HUES64 (cell line): Measurements from ENCODE around the gene RERE.

ENCODE experiments used
- H3K27ac ChIP-seq: 2 replicates; pipeline ENCODE4 v1.7.0; 2013; ENCODE audit warnings: low read depth, low read length, inconsistent platforms
- H3K27me3 ChIP-seq: 2 replicates; pipeline ENCODE4 v1.6.1; 2013; ENCODE audit warnings: mild to moderate bottlenecking, low read length; ENCODE audit not compliant: insufficient read depth
- H3K36me3 ChIP-seq: 2 replicates; pipeline ENCODE4 v1.6.1; 2013; ENCODE audit warnings: mild to moderate bottlenecking, low read length; ENCODE audit not compliant: insufficient read depth
- H3K4me1 ChIP-seq: 2 replicates; pipeline ENCODE4 v1.6.1; 2013; ENCODE audit warnings: mild to moderate bottlenecking, low read length, moderate library complexity; ENCODE audit not compliant: insufficient read depth
- H3K4me3 ChIP-seq: 2 replicates; pipeline ENCODE4 v1.5.1; 2013; ENCODE audit warnings: mild to moderate bottlenecking, low read length, moderate library complexity
- H3K9ac ChIP-seq: 2 replicates; pipeline ENCODE4 v1.6.1; 2013; ENCODE audit warnings: mild to moderate bottlenecking, low read depth, low read length
- H3K9me3 ChIP-seq: 2 replicates; pipeline ENCODE4 v1.6.1; 2013; ENCODE audit warnings: low read depth, low read length; ENCODE audit not compliant: insufficient read depth
- WGBS: fragments of 150-250, 120-280 bp; methylation state at CpG from one replicate; pipeline ENCODE4 v1.1.7; 2013; ENCODE audit warnings: missing lambda C conversion rate; 5-methylcytosine and 5-hydroxymethylcytosine counted together

The RERE gene

GRCh38 chr1:8362701-8363101 lies 454.7 kb downstream of the RERE start:
- Histone ChIP-seq H3K27ac (no peak overlapping the region), H3K9ac (no peak overlapping the region), H3K4me3 (no peak overlapping the region), H3K27me3 (no peaks in the 10 kb centered on the region), H3K36me3 (peaks cover 72% of the 10 kb centered on the region), H3K9me3 (no peaks in the 10 kb centered on the region), H3K4me1 (peaks cover under 1% of the 10 kb centered on the region; the same call in 1 of the 2 replicates)
- 98% methylated on average over 13 of the region's 13 CpGs for WGBS

GRCh38 chr1:8361198-8361849 lies 456.1 kb downstream of the RERE start:
- WGBS: 94% methylated on average over 21 of the region's 21 CpGs

GRCh38 chr1:8360493-8361197 lies 456.8 kb downstream of the RERE start:
- Histone ChIP-seq H3K9ac (no peak overlapping the region), H3K4me3 (no peak overlapping the region), H3K9me3 (no peaks in the 10 kb centered on the region), H3K27ac (no peak overlapping the region), H3K4me1 (no peaks in the 10 kb centered on the region), H3K27me3 (no peaks in the 10 kb centered on the region), H3K36me3 (peaks cover 83% of the 10 kb centered on the region)
- 95% methylated on average over 26 of the region's 26 CpGs for WGBS

More at GRCh38 chr1:8361198-8361849, 456.1 kb downstream of the RERE start:
- Histone ChIP-seq H3K27ac (no peak overlapping the region), H3K27me3 (no peaks in the 10 kb centered on the region), H3K4me3 (no peak overlapping the region), H3K4me1 (no peaks in the 10 kb centered on the region), H3K36me3 (peaks cover 83% of the 10 kb centered on the region), H3K9me3 (no peaks in the 10 kb centered on the region), H3K9ac (no peak overlapping the region)

- H3K36me3 ChIP-seq: peaks cover 83% of the 10 kb centered on the region
- no peak overlapping the region for H3K27ac ChIP-seq
- no peak overlapping the region for H3K4me3 ChIP-seq
- no peak overlapping the region for H3K9ac ChIP-seq
- H3K9me3 ChIP-seq: no peaks in the 10 kb centered on the region
- 96% methylated on average over 44 of the region's 44 CpGs for WGBS
- H3K27me3 ChIP-seq: no peaks in the 10 kb centered on the region
- H3K4me1 ChIP-seq: no peaks in the 10 kb centered on the region
Observed at GRCh38 chr1:8359617-8360481, 457.6 kb downstream of the RERE start.

DNA sequence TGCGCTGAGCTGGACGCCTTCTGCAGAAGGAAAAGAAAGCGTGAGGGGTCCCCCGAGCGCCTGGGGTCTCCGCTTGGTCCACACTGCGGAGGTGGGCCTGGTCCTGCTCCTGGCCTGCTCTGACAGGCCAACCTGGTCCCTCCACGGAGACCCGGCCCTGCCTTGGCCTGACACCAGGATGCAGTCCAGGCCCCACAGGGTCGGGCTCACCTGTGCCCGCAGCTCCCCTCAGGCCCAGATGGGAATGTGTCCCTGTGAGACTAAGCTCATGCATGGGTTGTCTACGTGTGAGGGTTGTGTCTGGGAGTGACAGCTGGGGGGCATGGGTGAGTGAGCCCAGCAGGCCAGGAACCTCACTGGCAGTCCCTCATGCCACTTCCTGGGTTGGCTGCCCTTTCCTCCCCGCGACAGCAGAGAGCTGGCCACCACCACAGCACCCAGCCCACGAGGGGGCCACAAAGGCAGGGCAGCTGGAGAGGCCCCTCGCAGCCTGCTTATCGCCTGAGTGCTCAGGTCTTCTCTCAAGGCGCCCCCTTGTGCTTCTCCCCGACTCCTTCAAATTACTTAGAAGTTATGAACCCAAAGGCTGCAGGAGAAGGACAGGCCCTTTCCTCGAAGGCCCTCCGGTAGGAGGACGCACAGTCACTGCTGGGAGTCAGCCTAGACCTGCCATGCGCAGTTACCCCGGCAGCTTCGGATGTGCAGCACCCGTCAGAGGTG lies 458.4 kb downstream of the RERE start:
- no peaks in the 10 kb centered on the region for H3K27me3 ChIP-seq
- no peaks in the 10 kb centered on the region for H3K4me1 ChIP-seq
- H3K36me3 ChIP-seq: peaks cover 84% of the 10 kb centered on the region
- H3K9me3 ChIP-seq: no peaks in the 10 kb centered on the region
- WGBS: 96% methylated on average over 26 of the region's 26 CpGs
- H3K9ac ChIP-seq: no peak overlapping the region
- no peak overlapping the region for H3K27ac ChIP-seq
- H3K4me3 ChIP-seq: no peak overlapping the region

- Histone ChIP-seq H3K9me3 (no peaks in the 10 kb centered on the region), H3K27ac (no peak overlapping the region), H3K4me3 (no peak overlapping the region), H3K27me3 (no peaks in the 10 kb centered on the region), H3K36me3 (peaks cover 87% of the 10 kb centered on the region), H3K4me1 (no peaks in the 10 kb centered on the region), H3K9ac (no peak overlapping the region)
- WGBS: 97% methylated on average over 46 of the region's 46 CpGs
Observed at GRCh38 chr1:8358241-8358896, 459.1 kb downstream of the RERE start.

DNA sequence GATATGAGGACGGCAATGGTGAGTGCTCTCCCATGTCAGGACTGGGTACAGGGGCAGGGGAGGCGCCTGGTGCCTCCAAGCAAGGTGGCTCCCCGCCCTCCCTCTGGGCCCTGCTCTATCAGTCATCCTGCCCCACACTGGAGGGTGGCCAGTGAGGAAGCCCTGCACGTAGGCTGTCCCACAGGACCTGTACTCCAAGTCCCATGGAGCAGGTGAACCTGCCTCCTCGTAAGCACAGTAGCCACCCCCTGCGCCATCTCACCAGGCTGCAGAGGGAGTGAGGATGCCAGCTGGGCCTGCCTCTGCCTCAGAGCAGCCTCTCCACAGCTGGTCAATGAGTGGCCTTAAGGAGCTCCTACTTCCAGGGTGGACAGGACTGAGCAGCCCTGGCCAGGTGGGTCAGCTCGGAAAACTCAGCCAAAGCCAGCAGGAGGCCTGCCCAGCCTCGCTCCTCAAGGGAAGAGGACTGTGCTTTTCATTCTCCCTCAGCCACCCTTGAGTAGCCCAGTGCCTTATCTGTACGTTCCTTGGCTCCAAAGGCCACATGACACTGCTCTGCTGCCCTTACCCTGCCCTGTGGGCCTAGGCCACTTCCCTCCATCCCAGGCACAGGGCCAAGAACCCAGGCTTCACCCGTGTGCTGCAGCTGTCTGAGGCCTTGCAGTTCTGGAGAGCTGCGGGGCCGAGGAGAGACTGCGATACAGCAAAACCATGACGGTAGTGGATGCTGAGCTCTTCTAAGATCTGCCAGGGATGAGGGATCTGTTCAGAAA lies 459.9 kb downstream of the RERE start:
- no peaks in the 10 kb centered on the region for H3K27me3 ChIP-seq
- no peak overlapping the region for H3K27ac ChIP-seq
- H3K4me1 ChIP-seq: no peaks in the 10 kb centered on the region
- peaks cover 83% of the 10 kb centered on the region for H3K36me3 ChIP-seq
- H3K9me3 ChIP-seq: no peaks in the 10 kb centered on the region
- no peak overlapping the region for H3K4me3 ChIP-seq
- WGBS: 95% methylated on average over 14 of the region's 14 CpGs
- no peak overlapping the region for H3K9ac ChIP-seq

DNA sequence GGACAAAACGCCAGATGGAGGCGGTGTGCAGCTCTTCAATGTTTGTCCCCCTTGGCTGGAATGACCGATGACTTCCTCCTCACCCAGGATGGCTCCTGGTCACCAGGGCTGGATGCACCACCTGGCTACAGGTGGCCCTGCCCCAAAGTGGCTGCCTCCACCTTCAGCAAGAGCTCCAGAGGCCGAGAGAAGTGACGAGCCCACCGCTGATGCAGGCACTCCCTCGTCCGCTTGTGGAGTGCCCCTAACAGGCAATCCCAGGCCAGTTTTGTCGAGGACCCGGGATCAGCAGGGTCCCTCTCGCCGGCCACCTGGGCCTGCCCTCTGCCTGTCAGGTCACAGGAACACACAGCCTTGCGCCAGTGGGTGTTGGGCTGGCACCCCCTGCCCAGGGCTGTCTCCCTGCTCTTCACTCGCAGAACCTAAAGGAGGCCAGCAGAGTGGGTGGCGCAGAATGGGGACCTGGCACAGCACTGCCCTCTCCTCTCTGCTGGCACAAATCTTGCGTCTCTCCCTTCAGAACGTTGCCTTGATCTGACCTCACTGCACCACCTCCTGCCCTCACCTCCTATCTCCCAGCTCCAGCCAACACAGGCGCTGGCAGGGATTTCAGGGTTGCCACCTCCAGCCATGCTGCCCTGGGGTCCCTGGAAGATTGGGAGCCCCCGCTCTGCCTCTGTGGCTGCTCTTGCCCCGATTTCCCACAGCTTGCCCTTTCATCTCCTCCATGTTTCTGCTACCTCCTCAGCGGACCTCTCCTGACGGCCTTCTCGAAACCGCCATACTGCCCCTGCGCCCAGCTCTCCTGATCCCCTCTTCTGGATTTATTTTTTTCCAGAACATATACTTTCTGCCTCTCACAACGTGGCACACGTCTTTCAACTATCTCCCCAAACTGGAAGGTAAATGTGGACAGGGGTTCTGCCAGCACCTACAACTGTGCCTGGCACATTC lies 460.9 kb downstream of the RERE start:
- Histone ChIP-seq H3K9ac (no peak overlapping the region), H3K4me3 (no peak overlapping the region), H3K27me3 (no peaks in the 10 kb centered on the region), H3K9me3 (no peaks in the 10 kb centered on the region), H3K4me1 (no peaks in the 10 kb centered on the region; the same call in 1 of the 2 replicates), H3K36me3 (peaks cover 77% of the 10 kb centered on the region), H3K27ac (no peak overlapping the region)
- WGBS: 95% methylated on average over 27 of the region's 27 CpGs

DNA sequence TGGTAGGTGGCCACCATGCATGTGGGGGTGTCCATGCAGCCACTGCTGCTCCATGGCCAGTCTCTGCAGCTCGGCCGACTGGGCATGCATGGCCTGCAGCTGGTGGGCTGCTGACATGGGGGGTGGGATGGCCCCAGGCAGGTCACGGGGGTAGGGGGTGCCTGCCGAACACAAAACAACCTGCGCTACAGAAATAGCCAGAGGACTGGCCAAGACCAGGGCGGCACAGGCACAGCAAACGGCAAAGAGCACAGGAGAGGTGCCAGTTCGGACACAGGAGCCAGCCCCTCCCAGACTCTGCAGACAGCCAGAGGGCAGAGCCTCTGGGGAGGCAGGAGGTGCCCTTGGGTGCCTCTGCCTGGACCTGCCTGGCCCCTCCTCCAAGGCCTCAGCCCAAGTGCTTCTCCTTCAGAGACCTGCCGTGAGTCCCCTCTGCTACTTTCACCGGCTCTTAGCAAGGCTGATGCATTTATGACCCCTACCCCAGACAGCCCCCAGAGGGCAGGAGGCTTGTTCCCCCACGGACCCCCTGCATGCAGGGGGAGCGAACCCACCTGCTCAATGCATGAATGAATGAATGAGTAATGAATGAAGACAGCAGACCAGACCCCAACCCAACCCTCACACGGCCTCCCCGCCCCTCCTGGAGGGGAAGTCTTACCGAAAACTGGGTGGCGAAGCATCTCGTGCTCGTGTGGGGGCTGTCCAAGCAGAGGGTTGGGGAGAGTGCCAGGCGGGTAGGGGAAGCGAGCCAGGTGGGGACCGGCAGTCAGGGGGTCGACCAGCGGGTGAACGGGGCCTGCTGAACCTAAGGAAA lies 461.8 kb downstream of the RERE start:
- WGBS: 93% methylated on average over 23 of the region's 24 CpGs
- peaks cover 72% of the 10 kb centered on the region for H3K36me3 ChIP-seq
- H3K4me3 ChIP-seq: no peak overlapping the region
- no peaks in the 10 kb centered on the region for H3K9me3 ChIP-seq
- no peaks in the 10 kb centered on the region for H3K27me3 ChIP-seq
- no peak overlapping the region for H3K9ac ChIP-seq
- H3K4me1 ChIP-seq: peaks cover 3% of the 10 kb centered on the region; the same call in 1 of the 2 replicates
- no peak overlapping the region for H3K27ac ChIP-seq
